Mesendoderm (in vitro differentiated cells): ENCODE data around the gene CLIC3.

ENCODE experiments used
- DNase-seq: peaks from one replicate; pipeline ENCODE4 v3.0.0; 2013
- H2AK5ac ChIP-seq: 2 replicates; pipeline ENCODE4 v1.6.1; 2013; ENCODE audit warnings: low read length, inconsistent platforms
- H2BK120ac ChIP-seq: 2 replicates; pipeline ENCODE4 v1.6.1; 2013; ENCODE audit warnings: low read depth, mild to moderate bottlenecking, low read length, moderate library complexity, mixed read lengths
- H2BK15ac ChIP-seq: replicated peaks from 2 replicates; pipeline ENCODE4 v1.6.1; 2013; ENCODE audit warnings: low read depth, mild to moderate bottlenecking, moderate library complexity
- H2BK5ac ChIP-seq: 2 replicates; pipeline ENCODE4 v1.6.1; 2013; ENCODE audit warnings: low read length, inconsistent platforms
- H3K18ac ChIP-seq: 2 replicates; pipeline ENCODE4 v1.6.1; 2013; ENCODE audit warnings: mild to moderate bottlenecking, low read length, mixed read lengths
- H3K23ac ChIP-seq: one replicate; pipeline ENCODE4 v1.6.1; 2013; ENCODE audit warnings: low read length
- H3K27ac ChIP-seq: 2 replicates; pipeline ENCODE4 v1.5.1; 2013; ENCODE audit warnings: low read depth, mild to moderate bottlenecking, inconsistent platforms, low read length, moderate library complexity
- H3K27me3 ChIP-seq: 2 replicates; pipeline ENCODE4 v1.6.1; 2013; ENCODE audit warnings: low read length, control low read depth, mild to moderate bottlenecking, inconsistent platforms; ENCODE audit not compliant: insufficient read depth, poor library complexity
- H3K36me3 ChIP-seq: 2 replicates; pipeline ENCODE4 v1.6.1; 2013; ENCODE audit warnings: low read length, inconsistent platforms; ENCODE audit not compliant: control insufficient read depth, insufficient read depth
- H3K4ac ChIP-seq: one replicate; pipeline ENCODE4 v1.6.1; 2013; ENCODE audit warnings: low read depth, mild to moderate bottlenecking, low read length, moderate library complexity
- H3K4me1 ChIP-seq: 2 replicates; pipeline ENCODE4 v1.6.1; 2013; ENCODE audit warnings: low read depth, low read length, inconsistent platforms; ENCODE audit not compliant: control insufficient read depth
- H3K4me2 ChIP-seq: 2 replicates; pipeline ENCODE4 v1.6.1; 2013; ENCODE audit warnings: low read length
- H3K4me3 ChIP-seq: 2 replicates; pipeline ENCODE4 v1.5.1; 2013; ENCODE audit warnings: mild to moderate bottlenecking, low read length
- H3K56ac ChIP-seq: one replicate; pipeline ENCODE4 v1.6.1; 2013; ENCODE audit warnings: low read length
- H3K79me1 ChIP-seq: 2 replicates; pipeline ENCODE4 v1.6.1; 2013; ENCODE audit warnings: low read length, inconsistent platforms
- H3K79me2 ChIP-seq: 2 replicates; pipeline ENCODE4 v1.6.1; 2013; ENCODE audit warnings: mild to moderate bottlenecking, low read length; ENCODE audit not compliant: control insufficient read depth, insufficient read depth
- H3K9ac ChIP-seq: 2 replicates; pipeline ENCODE4 v1.6.1; 2013; ENCODE audit warnings: low read length, inconsistent platforms
- H4K5ac ChIP-seq: one replicate; pipeline ENCODE4 v1.6.1; 2013; ENCODE audit warnings: low read length
- H4K8ac ChIP-seq: one replicate; pipeline ENCODE4 v1.6.1; 2013; ENCODE audit warnings: low read depth, mild to moderate bottlenecking, control low read depth, low read length, moderate library complexity
- WGBS: extraction: QIAGEN DNeasy Blood & Tissue Kit; methylation state at CpG from one replicate; pipeline ENCODE4 v1.1.7; 2013; ENCODE audit warnings: low lambda C conversion rate, missing lambda C conversion rate; ENCODE audit not compliant: insufficient coverage; ENCODE audit errors: extremely low coverage; 5-methylcytosine and 5-hydroxymethylcytosine counted together

The CLIC3 gene

GRCh38 chr9:137012694-137013570 lies 16.6 kb upstream of the CLIC3 start:
- Histone ChIP-seq H3K79me1 (no peaks in the 10 kb centered on the region), H3K79me2 (no peaks in the 10 kb centered on the region), H2BK15ac (no peak overlapping the region), H3K18ac (no peak overlapping the region), H2BK120ac (no peak overlapping the region), H3K4me1 (no peaks in the 10 kb centered on the region), H3K4me3 (no peak overlapping the region), H3K27me3 (no peaks in the 10 kb centered on the region), H3K56ac (no peak overlapping the region), H3K36me3 (no peaks in the 10 kb centered on the region), H3K27ac (no peak overlapping the region), H4K5ac (no peak overlapping the region), H3K4me2 (no peak overlapping the region), H3K9ac (no peak overlapping the region), H3K23ac (no peak overlapping the region), H2AK5ac (no peak overlapping the region), H3K4ac (no peak overlapping the region), H4K8ac (no peak overlapping the region), H2BK5ac (no peak overlapping the region)
- DNase-seq: no peak
- no CpG with 5 or more reads among the region's 67 CpGs for WGBS

- Histone ChIP-seq H4K8ac (no peak overlapping the region), H2BK120ac (no peak overlapping the region), H3K36me3 (no peaks in the 10 kb centered on the region), H3K4ac (no peak overlapping the region), H2AK5ac (no peak overlapping the region), H3K79me1 (no peaks in the 10 kb centered on the region), H3K9ac (no peak overlapping the region), H3K18ac (no peak overlapping the region), H4K5ac (no peak overlapping the region), H3K4me3 (no peak overlapping the region), H2BK15ac (no peak overlapping the region), H3K27ac (no peak overlapping the region), H3K79me2 (no peaks in the 10 kb centered on the region), H3K56ac (no peak overlapping the region), H3K27me3 (no peaks in the 10 kb centered on the region), H2BK5ac (no peak overlapping the region), H3K4me2 (no peak overlapping the region), H3K23ac (no peak overlapping the region), H3K4me1 (no peaks in the 10 kb centered on the region)
- WGBS: no CpG with 5 or more reads among the region's 39 CpGs
- no peak for DNase-seq
These were observed 15.7 kb upstream of the CLIC3 start for GRCh38 chr9:137011907-137012675.

GRCh38 chr9:137011156-137011555 lies 14.8 kb upstream of the CLIC3 start:
- no peak overlapping the region for H3K18ac ChIP-seq
- no peaks in the 10 kb centered on the region for H3K36me3 ChIP-seq
- H2AK5ac ChIP-seq: no peak overlapping the region
- no peak overlapping the region for H2BK5ac ChIP-seq
- H4K5ac ChIP-seq: no peak overlapping the region
- H3K4me2 ChIP-seq: no peak overlapping the region
- H3K4ac ChIP-seq: no peak overlapping the region
- DNase-seq: no peak
- no peak overlapping the region for H3K23ac ChIP-seq
- H2BK120ac ChIP-seq: no peak overlapping the region
- H3K27me3 ChIP-seq: no peaks in the 10 kb centered on the region
- H3K56ac ChIP-seq: no peak overlapping the region
- no peak overlapping the region for H2BK15ac ChIP-seq
- no peaks in the 10 kb centered on the region for H3K4me1 ChIP-seq
- H3K27ac ChIP-seq: no peak overlapping the region
- H3K79me1 ChIP-seq: no peaks in the 10 kb centered on the region
- WGBS: no CpG with 5 or more reads among the region's 24 CpGs
- no peaks in the 10 kb centered on the region for H3K79me2 ChIP-seq
- H3K4me3 ChIP-seq: no peak overlapping the region
- H3K9ac ChIP-seq: no peak overlapping the region
- H4K8ac ChIP-seq: no peak overlapping the region

- no peak overlapping the region for H3K18ac ChIP-seq
- H2AK5ac ChIP-seq: no peak overlapping the region
- no peak overlapping the region for H3K56ac ChIP-seq
- H3K9ac ChIP-seq: no peak overlapping the region
- no peak overlapping the region for H3K4me2 ChIP-seq
- no peaks in the 10 kb centered on the region for H3K79me2 ChIP-seq
- H4K8ac ChIP-seq: no peak overlapping the region
- no peaks in the 10 kb centered on the region for H3K4me1 ChIP-seq
- no peak for DNase-seq
- H3K79me1 ChIP-seq: no peaks in the 10 kb centered on the region
- H3K27me3 ChIP-seq: no peaks in the 10 kb centered on the region
- H3K27ac ChIP-seq: no peak overlapping the region
- no peak overlapping the region for H2BK5ac ChIP-seq
- WGBS: no CpG with 5 or more reads among the region's 49 CpGs
- H3K23ac ChIP-seq: no peak overlapping the region
- H2BK120ac ChIP-seq: no peak overlapping the region
- no peaks in the 10 kb centered on the region for H3K36me3 ChIP-seq
- no peak overlapping the region for H2BK15ac ChIP-seq
- H3K4me3 ChIP-seq: no peak overlapping the region
- H4K5ac ChIP-seq: no peak overlapping the region
- no peak overlapping the region for H3K4ac ChIP-seq
These were observed 13.8 kb upstream of the CLIC3 start for GRCh38 chr9:137009938-137010732.

- H3K18ac ChIP-seq: no peak overlapping the region
- no peak overlapping the region for H2BK5ac ChIP-seq
- no peak overlapping the region for H2BK120ac ChIP-seq
- no peak overlapping the region for H3K56ac ChIP-seq
- no peak overlapping the region for H3K9ac ChIP-seq
- H2AK5ac ChIP-seq: no peak overlapping the region
- H3K4me1 ChIP-seq: no peaks in the 10 kb centered on the region
- H3K23ac ChIP-seq: no peak overlapping the region
- no peaks in the 10 kb centered on the region for H3K36me3 ChIP-seq
- no peak overlapping the region for H3K27ac ChIP-seq
- no peak overlapping the region for H3K4ac ChIP-seq
- no peak overlapping the region for H3K4me2 ChIP-seq
- no peak overlapping the region for H4K8ac ChIP-seq
- H2BK15ac ChIP-seq: no peak overlapping the region
- no peaks in the 10 kb centered on the region for H3K27me3 ChIP-seq
- no peak overlapping the region for H3K4me3 ChIP-seq
- WGBS: no CpG with 5 or more reads among the region's 18 CpGs
- H3K79me1 ChIP-seq: no peaks in the 10 kb centered on the region
- H3K79me2 ChIP-seq: no peaks in the 10 kb centered on the region
- no peak overlapping the region for H4K5ac ChIP-seq
- DNase-seq: no peak
These were observed 12.8 kb upstream of the CLIC3 start for GRCh38 chr9:137009217-137009616.
